Endothelial cell (in vitro differentiated cells): Measurements from ENCODE around the gene STIM1. TPM values are rescaled to one million over a fixed set of nuclear protein-coding genes. Genes with fewer than 3 reads are reported as not detected.
"Not testable (repeated sequence)": the region's sequence is repeated elsewhere in the genome, so short reads cannot be mapped to it uniquely, and the experiment has no call there.

Experiments
- DNase-seq: peaks from one replicate; pipeline ENCODE4 v3.0.0; 2021; ENCODE audit warnings: low spot score
- H3K27ac Mint-ChIP-seq: one replicate; pipeline ENCODE4 v1.8.0; 2021; ENCODE audit warnings: mixed read lengths, inconsistent platforms; ENCODE audit not compliant: unreplicated experiment
- H3K27me3 Mint-ChIP-seq: one replicate; pipeline ENCODE4 v1.8.0; 2021; ENCODE audit warnings: mild to moderate bottlenecking, moderate library complexity, mixed read lengths, inconsistent platforms; ENCODE audit not compliant: unreplicated experiment
- H3K36me3 Mint-ChIP-seq: one replicate; pipeline ENCODE4 v1.8.0; 2021; ENCODE audit warnings: mild to moderate bottlenecking, low read depth, mixed read lengths, inconsistent platforms; ENCODE audit not compliant: unreplicated experiment
- H3K4me1 Mint-ChIP-seq: one replicate; pipeline ENCODE4 v1.8.0; 2021; ENCODE audit warnings: mild to moderate bottlenecking, mixed read lengths, inconsistent platforms; ENCODE audit not compliant: unreplicated experiment
- H3K4me3 Mint-ChIP-seq: one replicate; pipeline ENCODE4 v1.8.0; 2021; ENCODE audit warnings: mild to moderate bottlenecking, mixed read lengths, inconsistent platforms; ENCODE audit not compliant: unreplicated experiment
- H3K9me3 Mint-ChIP-seq: one replicate; pipeline ENCODE4 v1.8.0; 2021; ENCODE audit warnings: mixed read lengths, inconsistent platforms; ENCODE audit not compliant: unreplicated experiment
- total RNA-seq: library from RNA; stranded (reverse); fragmentation: NEBNext Ultra II Directional; extraction: Animal tissue kit (Norgen Biotek cat#: 25700); gene quantifications from one replicate; pipeline ENCODE4 v1.2.1, GENCODE V29; 2021; ENCODE audit not compliant: unreplicated experiment
- TF ChIP-seq, protein P1 (sequence below): fragments of 200-600 bp; sonication (generic); IDR thresholded peaks from one replicate; pipeline ENCODE4 v1.5.0; 2021; ENCODE audit warnings: antibody characterized with exemption; ENCODE audit not compliant: unreplicated experiment

The STIM1 gene
- total RNA-seq, 1 donor from 2014 or later, result 35.9 TPM

DNA sequence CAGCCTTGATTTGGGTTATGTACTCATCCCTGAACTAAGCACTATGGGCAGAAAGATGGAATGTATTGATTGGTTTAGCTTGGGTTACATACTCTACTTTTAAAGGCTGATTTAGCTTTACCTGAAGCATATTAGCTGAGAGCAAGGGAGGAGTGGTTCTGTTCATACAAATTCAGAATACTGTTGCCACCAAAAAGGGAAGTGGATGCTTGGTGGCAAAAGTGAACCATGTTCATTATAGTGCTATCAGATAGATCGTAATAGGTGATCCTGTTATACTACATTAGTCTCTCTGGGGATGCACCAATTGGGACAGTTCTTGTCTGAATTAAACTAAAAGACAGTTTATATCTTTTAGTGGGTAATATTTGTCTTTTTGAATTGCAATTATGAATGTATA lies 194.7 kb downstream of the STIM1 start:
- Mint-ChIP-seq H3K36me3 (peaks cover 4% of the 10 kb centered on the region), H3K27me3 (no peaks in the 10 kb centered on the region), H3K27ac (no peak overlapping the region), H3K4me3 (no peak overlapping the region), H3K4me1 (peaks cover 7% of the 10 kb centered on the region), H3K9me3 (no peaks in the 10 kb centered on the region)
- TF ChIP-seq, protein P1, sequence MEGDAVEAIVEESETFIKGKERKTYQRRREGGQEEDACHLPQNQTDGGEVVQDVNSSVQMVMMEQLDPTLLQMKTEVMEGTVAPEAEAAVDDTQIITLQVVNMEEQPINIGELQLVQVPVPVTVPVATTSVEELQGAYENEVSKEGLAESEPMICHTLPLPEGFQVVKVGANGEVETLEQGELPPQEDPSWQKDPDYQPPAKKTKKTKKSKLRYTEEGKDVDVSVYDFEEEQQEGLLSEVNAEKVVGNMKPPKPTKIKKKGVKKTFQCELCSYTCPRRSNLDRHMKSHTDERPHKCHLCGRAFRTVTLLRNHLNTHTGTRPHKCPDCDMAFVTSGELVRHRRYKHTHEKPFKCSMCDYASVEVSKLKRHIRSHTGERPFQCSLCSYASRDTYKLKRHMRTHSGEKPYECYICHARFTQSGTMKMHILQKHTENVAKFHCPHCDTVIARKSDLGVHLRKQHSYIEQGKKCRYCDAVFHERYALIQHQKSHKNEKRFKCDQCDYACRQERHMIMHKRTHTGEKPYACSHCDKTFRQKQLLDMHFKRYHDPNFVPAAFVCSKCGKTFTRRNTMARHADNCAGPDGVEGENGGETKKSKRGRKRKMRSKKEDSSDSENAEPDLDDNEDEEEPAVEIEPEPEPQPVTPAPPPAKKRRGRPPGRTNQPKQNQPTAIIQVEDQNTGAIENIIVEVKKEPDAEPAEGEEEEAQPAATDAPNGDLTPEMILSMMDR, result no peak
- DNase-seq, result no peak

DNA sequence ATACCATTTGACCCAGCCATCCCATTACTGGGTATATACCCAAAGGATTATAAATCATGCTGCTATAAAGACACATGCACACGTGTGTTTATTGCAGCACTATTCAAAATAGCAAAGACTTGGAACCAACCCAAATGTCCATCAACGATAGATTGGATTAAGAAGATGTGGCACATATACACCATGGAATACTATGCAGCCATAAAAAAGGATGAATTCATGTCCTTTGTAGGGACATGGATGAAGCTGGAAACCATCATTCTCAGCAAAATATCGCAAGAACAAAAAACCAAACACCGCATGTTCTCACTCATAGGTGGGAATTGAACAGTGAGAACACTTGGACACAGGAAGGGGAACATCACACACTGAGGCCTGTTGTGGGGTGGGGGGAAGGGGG lies 197.7 kb downstream of the STIM1 start:
- H3K27ac Mint-ChIP-seq, H3K36me3 Mint-ChIP-seq, H3K4me3 Mint-ChIP-seq, DNase-seq, H3K27me3 Mint-ChIP-seq, H3K4me1 Mint-ChIP-seq, H3K9me3 Mint-ChIP-seq: not testable (repeated sequence)

DNA sequence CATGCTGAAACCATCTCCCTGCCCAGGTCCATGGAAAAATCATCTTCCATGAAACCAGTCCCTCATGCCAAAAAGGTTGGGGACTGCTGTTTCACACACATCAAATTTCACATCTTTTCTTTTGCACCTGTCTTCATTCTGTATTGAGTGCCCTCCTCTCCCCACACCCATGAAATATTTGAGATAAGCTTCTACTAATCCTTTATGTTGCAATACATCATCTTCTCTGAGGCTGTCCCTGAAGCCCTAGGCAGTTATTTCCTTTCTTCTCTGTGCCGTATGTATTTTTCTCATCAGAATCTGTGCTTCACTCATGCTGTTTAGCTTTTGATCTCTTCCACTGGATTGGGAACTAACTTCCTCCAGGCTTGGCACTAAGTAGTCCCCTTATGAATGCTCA lies 199.2 kb downstream of the STIM1 start:
- Mint-ChIP-seq H3K27ac (no peak overlapping the region), H3K9me3 (no peaks in the 10 kb centered on the region), H3K27me3 (peaks cover 4% of the 10 kb centered on the region), H3K36me3 (peaks cover 10% of the 10 kb centered on the region), H3K4me3 (no peak overlapping the region), H3K4me1 (peaks cover 9% of the 10 kb centered on the region)
- no peak for DNase-seq
- TF ChIP-seq, protein P1, result no peak

DNA sequence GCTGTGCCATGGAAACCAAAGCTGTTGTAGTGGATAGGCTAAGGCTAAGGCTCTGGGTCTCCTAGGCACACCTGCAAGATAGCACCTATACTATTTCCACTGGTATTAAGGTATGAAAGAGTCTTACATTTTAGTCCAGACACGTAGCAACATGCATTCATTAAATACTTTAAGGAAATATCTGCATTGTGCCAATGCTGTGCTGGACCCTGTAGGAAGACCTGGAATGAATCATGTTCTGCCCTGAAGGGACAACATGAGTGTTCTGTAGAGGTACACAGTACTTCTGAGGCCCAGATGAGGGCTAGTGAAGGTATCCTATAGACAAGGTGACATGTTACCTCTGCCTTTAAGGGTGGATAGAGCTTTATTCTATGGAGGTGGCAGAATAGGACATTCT lies 204.0 kb downstream of the STIM1 start:
- no peak overlapping the region for H3K27ac Mint-ChIP-seq
- TF ChIP-seq, protein P1, result no peak
- no peak overlapping the region for H3K4me3 Mint-ChIP-seq
- H3K4me1 Mint-ChIP-seq, result peaks cover 22% of the 10 kb centered on the region
- H3K36me3 Mint-ChIP-seq, result peaks cover 6% of the 10 kb centered on the region
- DNase-seq, result no peak
- no peaks in the 10 kb centered on the region for H3K9me3 Mint-ChIP-seq
- peaks cover 4% of the 10 kb centered on the region for H3K27me3 Mint-ChIP-seq

DNA sequence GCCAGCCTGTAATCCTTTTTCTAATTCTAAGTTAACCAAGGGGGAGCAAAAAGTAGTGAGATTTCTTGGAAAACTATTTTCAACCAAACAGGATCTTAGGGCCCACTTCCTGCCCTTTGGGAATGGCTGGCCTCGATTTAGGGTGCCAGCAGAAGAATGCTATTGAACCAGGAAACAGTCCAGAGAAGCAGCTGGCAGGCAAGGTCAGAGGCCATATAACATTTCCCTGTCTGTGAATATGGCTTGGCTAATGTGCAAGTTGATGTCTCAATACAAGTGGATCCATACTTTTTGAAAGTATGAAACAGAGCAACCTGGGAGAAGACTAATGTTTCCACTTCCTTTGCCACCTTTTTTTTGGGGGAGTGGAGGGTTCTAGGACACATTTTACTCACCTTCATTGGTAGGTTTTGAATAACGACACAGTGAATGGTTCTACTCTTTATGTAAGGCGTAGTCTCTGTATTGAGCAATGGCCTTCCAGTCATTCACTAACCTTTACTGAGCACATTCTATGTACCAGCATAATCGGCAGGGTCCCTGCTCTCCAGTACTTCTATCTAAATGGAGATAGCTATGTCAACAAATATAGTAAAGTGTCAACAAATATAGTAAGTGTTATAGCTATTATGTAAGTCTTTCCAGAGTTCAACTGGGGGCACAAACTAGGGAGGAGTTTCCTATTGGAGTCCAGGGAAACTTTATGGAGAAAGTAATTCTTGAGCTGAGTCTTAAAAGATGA lies 204.9 kb downstream of the STIM1 start:
- peaks cover 5% of the 10 kb centered on the region for H3K36me3 Mint-ChIP-seq
- H3K27ac Mint-ChIP-seq, result peak overlapping the region; percentile 64
- H3K9me3 Mint-ChIP-seq, result no peaks in the 10 kb centered on the region
- no peak for DNase-seq
- H3K4me1 Mint-ChIP-seq, result peaks cover 30% of the 10 kb centered on the region
- H3K27me3 Mint-ChIP-seq, result peaks cover 4% of the 10 kb centered on the region
- TF ChIP-seq, protein P1, result no peak
- H3K4me3 Mint-ChIP-seq, result no peak overlapping the region
